ENCODE results near the gene TANK.

TANK gene

DNA sequence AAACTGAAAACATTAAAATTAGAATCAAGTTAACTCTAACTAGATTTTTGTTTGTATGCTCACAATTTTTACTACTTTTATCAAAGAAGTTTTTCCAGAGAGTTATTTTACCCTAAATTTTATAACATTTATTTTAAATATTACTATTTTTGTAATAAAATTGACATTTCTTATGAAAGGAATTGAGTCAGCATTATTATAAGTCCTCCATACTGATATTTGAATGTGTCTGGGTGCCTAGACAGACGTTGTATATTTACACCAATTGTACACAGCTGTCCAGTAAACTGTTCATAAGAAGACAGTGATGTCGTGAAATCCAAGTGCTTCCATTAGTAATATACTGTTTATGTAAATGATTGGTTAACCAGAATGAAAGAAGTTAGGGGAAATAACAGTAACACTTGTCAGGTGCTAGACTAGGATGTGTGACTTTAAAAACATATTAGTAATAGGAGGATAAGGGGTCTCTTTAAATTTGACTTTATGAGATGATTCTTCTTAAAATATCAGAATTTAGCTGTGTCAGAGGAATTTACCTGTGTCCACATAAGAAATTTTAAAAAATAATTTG lies 73.7 kb downstream of the TANK start:
- TF ChIP-seq, protein P1, sequence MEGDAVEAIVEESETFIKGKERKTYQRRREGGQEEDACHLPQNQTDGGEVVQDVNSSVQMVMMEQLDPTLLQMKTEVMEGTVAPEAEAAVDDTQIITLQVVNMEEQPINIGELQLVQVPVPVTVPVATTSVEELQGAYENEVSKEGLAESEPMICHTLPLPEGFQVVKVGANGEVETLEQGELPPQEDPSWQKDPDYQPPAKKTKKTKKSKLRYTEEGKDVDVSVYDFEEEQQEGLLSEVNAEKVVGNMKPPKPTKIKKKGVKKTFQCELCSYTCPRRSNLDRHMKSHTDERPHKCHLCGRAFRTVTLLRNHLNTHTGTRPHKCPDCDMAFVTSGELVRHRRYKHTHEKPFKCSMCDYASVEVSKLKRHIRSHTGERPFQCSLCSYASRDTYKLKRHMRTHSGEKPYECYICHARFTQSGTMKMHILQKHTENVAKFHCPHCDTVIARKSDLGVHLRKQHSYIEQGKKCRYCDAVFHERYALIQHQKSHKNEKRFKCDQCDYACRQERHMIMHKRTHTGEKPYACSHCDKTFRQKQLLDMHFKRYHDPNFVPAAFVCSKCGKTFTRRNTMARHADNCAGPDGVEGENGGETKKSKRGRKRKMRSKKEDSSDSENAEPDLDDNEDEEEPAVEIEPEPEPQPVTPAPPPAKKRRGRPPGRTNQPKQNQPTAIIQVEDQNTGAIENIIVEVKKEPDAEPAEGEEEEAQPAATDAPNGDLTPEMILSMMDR (IDR thresholded peaks at IDR 0.05; ENCODE audit: low read depth, low read length, missing control alignments): no peak
- no peak for DNase-seq (ENCODE audit: low read depth)
- no peak overlapping the region for H3K4me3 ChIP-seq (ENCODE audit: low read depth, low read length)
- in situ Hi-C loops (cut with HindIII; ENCODE audit: low sequenced_read_pairs): no loop called here

DNA sequence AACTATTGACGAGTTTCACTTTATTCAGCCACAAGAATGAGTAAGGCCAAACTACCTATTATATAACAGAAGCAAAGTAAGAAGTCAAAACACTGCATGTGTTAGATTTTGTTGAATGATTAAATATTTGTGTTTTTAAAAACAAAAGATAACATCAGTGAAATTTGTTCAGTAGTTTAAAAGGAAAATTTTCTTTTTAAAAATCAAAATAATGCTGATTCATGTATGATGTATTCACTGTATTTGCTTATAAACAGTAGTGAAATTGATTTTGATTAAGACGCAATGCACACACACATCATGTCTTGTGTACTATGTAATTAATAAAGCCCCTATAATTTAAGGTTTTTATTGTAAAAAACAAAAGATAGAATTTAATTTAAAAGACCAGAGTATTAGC lies 74.4 kb downstream of the TANK start:
- TF ChIP-seq, protein P1 (IDR thresholded peaks at IDR 0.05; ENCODE audit: low read depth, low read length, missing control alignments): no peak
- in situ Hi-C loops (cut with HindIII; ENCODE audit: low sequenced_read_pairs): no loop called here
- no peak overlapping the region for H3K4me3 ChIP-seq (ENCODE audit: low read depth, low read length)
- no peak for DNase-seq (ENCODE audit: low read depth)

DNA sequence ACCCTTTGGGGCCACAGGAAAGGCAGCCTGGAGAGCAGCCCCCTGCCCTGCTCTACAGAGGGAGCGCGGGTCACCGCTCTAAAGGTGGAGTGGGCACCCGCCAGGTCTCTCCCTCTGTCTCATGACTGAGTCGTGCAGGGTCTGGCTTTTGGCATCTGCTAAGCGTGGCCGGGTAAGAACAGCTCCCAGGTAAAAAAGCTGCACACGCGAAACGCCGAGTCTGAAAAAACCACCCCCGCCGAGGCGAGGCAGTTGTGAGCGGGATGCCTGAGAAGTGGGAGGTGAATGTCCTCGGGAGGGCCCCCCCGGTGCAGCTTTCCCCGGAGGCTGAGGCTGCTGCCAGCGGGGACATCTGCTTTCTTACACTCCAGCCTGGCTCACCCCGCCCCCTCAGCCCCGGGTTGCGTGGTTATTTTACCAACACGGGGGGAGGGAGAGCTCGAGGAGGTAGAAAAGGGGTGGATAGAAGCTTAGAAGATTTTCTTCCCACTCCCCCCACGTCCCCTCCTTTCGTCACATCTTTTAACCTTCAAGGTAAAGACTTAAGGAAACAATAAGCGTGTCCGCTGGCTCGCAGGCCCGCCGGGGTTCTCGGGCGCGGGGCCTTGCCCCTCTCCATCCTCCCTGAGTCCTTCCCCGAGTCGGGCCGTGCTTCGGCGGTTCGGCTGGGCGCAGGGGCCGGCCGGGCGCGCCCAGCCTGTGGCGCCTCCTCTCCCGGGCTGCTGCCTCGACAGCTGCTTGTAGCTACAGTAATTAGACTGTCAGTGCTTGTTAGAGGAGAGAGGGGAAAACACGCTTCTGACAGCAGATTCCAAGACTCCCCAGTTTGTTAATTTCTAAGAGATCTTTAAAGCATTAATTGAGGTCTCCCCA lies 77.4 kb downstream of the TANK start:
- H3K4me3 ChIP-seq (ENCODE audit: low read depth, low read length): peak overlapping the region; percentile 46
- TF ChIP-seq, protein P1 (IDR thresholded peaks at IDR 0.05; ENCODE audit: low read depth, low read length, missing control alignments): no peak
- in situ Hi-C loops (cut with HindIII; ENCODE audit: low sequenced_read_pairs): no loop called here
- no peak for DNase-seq (ENCODE audit: low read depth)

DNA sequence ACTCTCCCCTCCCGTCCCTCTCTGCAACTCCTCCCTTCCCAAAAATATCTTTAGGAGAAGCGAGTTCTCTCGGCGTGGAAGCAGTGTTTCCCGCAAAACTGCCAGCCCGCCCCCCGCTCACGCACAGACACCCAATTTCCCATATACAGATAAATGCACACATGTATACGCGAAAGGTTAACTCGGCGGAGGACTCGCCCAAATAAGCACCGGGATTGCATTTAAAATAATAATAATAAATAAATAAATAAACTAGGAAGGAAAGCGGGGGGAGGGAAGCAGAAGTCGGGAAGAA lies 78.0 kb downstream of the TANK start:
- DNase-seq (ENCODE audit: low read depth): no peak
- in situ Hi-C loops (cut with HindIII; ENCODE audit: low sequenced_read_pairs): no loop called here

DNA sequence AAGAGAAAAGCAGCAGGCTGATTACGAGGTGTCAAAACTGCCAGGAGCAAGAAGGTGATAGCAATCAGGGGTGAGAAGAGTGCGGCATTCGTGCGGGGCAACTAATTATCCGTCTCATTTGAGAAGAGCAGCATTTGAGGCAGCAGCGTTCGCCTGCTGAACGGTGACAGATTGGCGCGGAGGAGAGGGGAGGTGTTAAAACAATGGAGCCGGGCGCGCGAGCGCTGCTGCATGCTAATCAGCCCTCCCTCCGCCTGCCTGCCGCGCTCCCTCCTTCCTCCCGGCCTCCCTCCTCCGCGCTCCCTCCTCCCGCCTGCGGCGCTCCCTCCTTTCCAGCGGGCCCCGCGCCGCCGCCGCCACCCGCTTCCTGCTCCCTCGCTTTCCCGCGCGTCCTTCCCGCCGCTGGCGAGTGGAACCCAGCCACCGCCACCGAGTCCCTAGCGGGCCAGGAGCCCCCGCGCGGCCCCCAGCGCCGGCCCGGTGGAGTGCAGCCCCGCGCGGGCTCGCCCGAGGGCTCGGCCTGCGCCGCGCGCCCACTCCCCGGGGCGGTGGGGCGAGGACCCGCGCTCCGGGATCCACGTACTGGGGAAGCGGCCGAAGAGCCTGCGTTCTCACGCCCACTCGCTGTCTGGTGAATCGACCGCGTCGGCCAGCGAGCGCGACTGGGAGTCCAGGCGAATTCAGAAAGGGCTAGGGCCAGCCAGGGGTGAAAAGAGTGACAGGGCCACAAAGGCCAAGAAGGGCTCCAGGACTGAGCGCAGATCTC lies 78.5 kb downstream of the TANK start:
- no peak for DNase-seq (ENCODE audit: low read depth)
- TF ChIP-seq, protein P1 (IDR thresholded peaks at IDR 0.05; ENCODE audit: low read depth, low read length, missing control alignments): no peak
- H3K4me3 ChIP-seq (ENCODE audit: low read depth, low read length): peak overlapping the region; percentile 46
- in situ Hi-C loops (cut with HindIII; ENCODE audit: low sequenced_read_pairs): no loop called here

More for the DNA sequence above, 78.0 kb downstream of the TANK start:
- H3K4me3 ChIP-seq (ENCODE audit: low read depth, low read length): peak overlapping the region; percentile 46
- TF ChIP-seq, protein P1 (IDR thresholded peaks at IDR 0.05; ENCODE audit: low read depth, low read length, missing control alignments): no peak

DNA sequence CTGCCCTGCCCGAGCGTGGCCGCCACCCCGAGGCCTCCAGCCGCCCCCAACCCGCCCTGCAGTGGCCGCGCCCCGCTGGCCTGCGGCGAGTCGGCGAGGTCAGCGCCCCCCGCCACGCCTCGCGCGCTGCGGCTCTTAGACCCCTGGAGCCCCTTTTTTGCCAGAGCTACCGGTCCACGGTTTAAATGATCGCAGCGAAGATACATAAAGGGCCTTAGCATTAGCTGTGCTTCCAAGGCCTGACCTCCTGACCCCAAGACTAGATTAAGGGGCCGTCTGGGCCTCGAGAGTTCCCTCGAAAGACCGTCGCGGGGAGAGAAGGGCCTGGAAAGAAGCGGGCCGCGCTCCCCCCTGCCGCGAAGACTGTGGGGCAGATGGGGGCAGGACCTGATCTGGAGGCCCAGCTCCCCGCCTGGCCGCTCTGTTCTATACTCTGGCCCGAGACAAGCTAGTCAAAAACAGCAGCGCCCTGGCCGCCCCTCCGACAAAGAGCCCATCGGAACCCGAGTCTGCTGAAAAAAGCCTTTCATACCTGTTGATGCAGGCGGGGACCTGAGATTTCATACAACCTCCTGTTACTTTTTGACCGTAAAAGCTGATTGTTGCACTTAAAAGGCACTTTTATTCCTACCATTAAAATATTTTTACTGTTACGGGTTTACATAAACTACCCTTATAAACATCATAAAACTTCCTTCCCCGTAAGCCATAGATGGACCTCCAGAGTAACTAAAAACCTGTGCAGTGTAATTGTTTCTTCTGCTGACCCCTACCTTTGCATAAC lies 79.3 kb downstream of the TANK start:
- H3K4me3 ChIP-seq (ENCODE audit: low read depth, low read length): peak overlapping the region; percentile 46
- TF ChIP-seq, protein P1 (IDR thresholded peaks at IDR 0.05; ENCODE audit: low read depth, low read length, missing control alignments): no peak
- in situ Hi-C loops (cut with HindIII; ENCODE audit: low sequenced_read_pairs): no loop called here
- DNase-seq (ENCODE audit: low read depth): no peak

Measured in astrocyte of the cerebellum (primary cell).